H9 (cell line): ENCODE results near the gene DNAJC18. TPM values are rescaled to one million over a fixed set of nuclear protein-coding genes. Genes with fewer than 3 reads are reported as not detected.

Experiments
- DNase-seq: peaks from one replicate; pipeline ENCODE4 v3.0.0-alpha.2; 2017
- H2AFZ ChIP-seq: one replicate; pipeline ENCODE4 v1.6.1; 2013; ENCODE audit warnings: mild to moderate bottlenecking, low read length, control low read depth, moderate library complexity
- H2AK5ac ChIP-seq: 2 replicates; pipeline ENCODE4 v1.6.1; 2013; ENCODE audit warnings: low read length, control low read depth, mixed read lengths; ENCODE audit not compliant: insufficient read length
- H2BK120ac ChIP-seq: one replicate; pipeline ENCODE4 v1.6.1; 2013; ENCODE audit warnings: low read depth, mild to moderate bottlenecking, low read length, control low read depth, inconsistent platforms; ENCODE audit not compliant: poor library complexity, severe bottlenecking
- H2BK12ac ChIP-seq: 2 replicates; pipeline ENCODE4 v1.6.1; 2013; ENCODE audit warnings: low read length, control low read depth, mixed read lengths, low read depth; ENCODE audit not compliant: insufficient read length
- H2BK15ac ChIP-seq: 2 replicates; pipeline ENCODE4 v1.6.1; 2013; ENCODE audit warnings: low read depth, low read length, control low read depth
- H2BK20ac ChIP-seq: one replicate; pipeline ENCODE4 v1.6.1; 2013; ENCODE audit warnings: low read depth, mild to moderate bottlenecking, low read length, control low read depth, inconsistent platforms; ENCODE audit not compliant: poor library complexity, severe bottlenecking
- H2BK5ac ChIP-seq: 2 replicates; pipeline ENCODE4 v1.6.1; 2013; ENCODE audit warnings: low read length, control low read depth, mixed read lengths; ENCODE audit not compliant: insufficient read length
- H3K14ac ChIP-seq: 2 replicates; pipeline ENCODE4 v1.6.1; 2013; ENCODE audit warnings: low read length, control low read depth; ENCODE audit not compliant: insufficient read depth
- H3K18ac ChIP-seq: 2 replicates; pipeline ENCODE4 v1.6.1; 2013; ENCODE audit warnings: low read depth, mild to moderate bottlenecking, mixed read lengths, low read length, control low read depth; ENCODE audit not compliant: insufficient read length
- H3K23ac ChIP-seq: 2 replicates; pipeline ENCODE4 v1.6.1; 2013; ENCODE audit warnings: low read length, control low read depth, mixed read lengths, low read depth; ENCODE audit not compliant: insufficient read length
- H3K23me2 ChIP-seq: 2 replicates; pipeline ENCODE4 v1.6.1; 2013; ENCODE audit warnings: low read depth, mild to moderate bottlenecking, mixed read lengths, low read length, control low read depth; ENCODE audit not compliant: insufficient read length, poor library complexity, severe bottlenecking
- H3K27ac ChIP-seq: 2 replicates; pipeline ENCODE4 v1.5.1; 2013; ENCODE audit warnings: low read length, control low read depth, mixed read lengths, low read depth; ENCODE audit not compliant: insufficient read length
- H3K27me3 ChIP-seq: 2 replicates; pipeline ENCODE4 v1.6.1; 2013; ENCODE audit warnings: low read length, control low read depth, inconsistent platforms; ENCODE audit not compliant: insufficient read depth
- H3K4ac ChIP-seq: 2 replicates; pipeline ENCODE4 v1.6.1; 2013; ENCODE audit warnings: low read depth, mild to moderate bottlenecking, control low read depth, inconsistent platforms, low read length, moderate library complexity
- H3K4me1 ChIP-seq: 2 replicates; pipeline ENCODE4 v1.6.1; 2013; ENCODE audit warnings: low read length, control low read depth, inconsistent platforms; ENCODE audit not compliant: insufficient read depth
- H3K4me2 ChIP-seq: 2 replicates; pipeline ENCODE4 v1.6.1; 2013; ENCODE audit warnings: low read length, control low read depth, mixed read lengths; ENCODE audit not compliant: insufficient read length, insufficient read depth
- H3K56ac ChIP-seq: 2 replicates; pipeline ENCODE4 v1.6.1; 2013; ENCODE audit warnings: low read depth, mild to moderate bottlenecking, mixed read lengths, low read length, control low read depth; ENCODE audit not compliant: insufficient read length
- H3K79me1 ChIP-seq: 2 replicates; pipeline ENCODE4 v1.6.1; 2013; ENCODE audit warnings: low read depth, mild to moderate bottlenecking, moderate library complexity, low read length, control low read depth, inconsistent platforms; ENCODE audit not compliant: insufficient read depth, poor library complexity, severe bottlenecking
- H3K79me2 ChIP-seq: 2 replicates; pipeline ENCODE4 v1.6.1; 2013; ENCODE audit warnings: low read length, control low read depth, inconsistent platforms; ENCODE audit not compliant: insufficient read depth
- H3K9ac ChIP-seq: 2 replicates; pipeline ENCODE4 v1.6.1; 2013; ENCODE audit warnings: low read length, control low read depth, mixed read lengths; ENCODE audit not compliant: insufficient read length; ENCODE audit errors: extremely low read depth
- H3K9me3 ChIP-seq: one replicate; pipeline ENCODE4 v1.6.1; 2013; ENCODE audit warnings: low read depth, low read length, inconsistent platforms; ENCODE audit not compliant: control insufficient read depth
- H3T11ph ChIP-seq: one replicate; pipeline ENCODE4 v1.6.1; 2013; ENCODE audit warnings: mild to moderate bottlenecking, low read length, control low read depth, inconsistent platforms
- H4K20me1 ChIP-seq: one replicate; pipeline ENCODE4 v1.6.1; 2013; ENCODE audit not compliant: control insufficient read depth, insufficient read length, insufficient read depth
- H4K5ac ChIP-seq: 2 replicates; pipeline ENCODE4 v1.6.1; 2013; ENCODE audit warnings: low read depth, mild to moderate bottlenecking, mixed read lengths, low read length, control low read depth; ENCODE audit not compliant: insufficient read length
- H4K8ac ChIP-seq: replicated peaks from 2 replicates; pipeline ENCODE4 v1.6.1; 2013; ENCODE audit warnings: low read length, control low read depth, mixed read lengths, low read depth; ENCODE audit not compliant: insufficient read length
- H4K91ac ChIP-seq: 2 replicates; pipeline ENCODE4 v1.6.1; 2013; ENCODE audit warnings: low read depth, mild to moderate bottlenecking, moderate library complexity, mixed read lengths, low read length, control low read depth; ENCODE audit not compliant: insufficient read length
- H3K27ac Mint-ChIP-seq, 3 experiments: 2 replicates in 2 of 3; 3 replicates in 1 of 3; pipeline ENCODE4 v1.8.0; 2020 to 2021; ENCODE audit warnings: mixed read lengths in 3 of 3, mild to moderate bottlenecking in 1 of 3, moderate library complexity in 1 of 3
- H3K27me3 Mint-ChIP-seq: 2 replicates; pipeline ENCODE4 v1.8.0; 2021; ENCODE audit warnings: low read depth, mild to moderate bottlenecking, moderate library complexity, mixed read lengths
- H3K36me3 Mint-ChIP-seq, 3 experiments: 2 replicates in 2 of 3; 3 replicates in 1 of 3; pipeline ENCODE4 v1.8.0; 2020 to 2021; ENCODE audit warnings: low read depth in 3 of 3, mixed read lengths in 3 of 3; ENCODE audit not compliant: insufficient read depth in 1 of 3
- H3K4me1 Mint-ChIP-seq, 2 experiments: 2 replicates each; pipeline ENCODE4 v1.8.0; 2020; ENCODE audit warnings: mixed read lengths in 2 of 2
- H3K4me3 Mint-ChIP-seq, 2 experiments: 2 replicates in 1 of 2; 3 replicates in 1 of 2; pipeline ENCODE4 v1.8.0; 2020 to 2021; ENCODE audit warnings: mild to moderate bottlenecking in 2 of 2, mixed read lengths in 2 of 2, moderate library complexity in 1 of 2
- H3K9me3 Mint-ChIP-seq, 2 experiments: 2 replicates in 1 of 2; 3 replicates in 1 of 2; pipeline ENCODE4 v1.8.0; 2020; ENCODE audit warnings: mild to moderate bottlenecking in 2 of 2, mixed read lengths in 2 of 2, moderate library complexity in 1 of 2
- CTCF ChIP-seq: fragments of 200-600 bp; sonication (generic); conservative IDR thresholded peaks from 3 replicates; pipeline ENCODE4 v1.8.0; 2021; ENCODE audit warnings: antibody characterized with exemption, mild to moderate bottlenecking
- WGBS: extraction: QIAGEN DNeasy Blood & Tissue Kit; methylation state at CpG from one replicate; pipeline ENCODE4 v1.1.7; 2013; ENCODE audit warnings: missing lambda C conversion rate, low lambda C conversion rate, mixed read lengths; ENCODE audit not compliant: insufficient read length; ENCODE audit errors: extremely low coverage; 5-methylcytosine and 5-hydroxymethylcytosine counted together
- total RNA-seq: library from RNA; stranded (reverse); gene quantifications from 2 replicates; pipeline ENCODE4 v1.2.1, GENCODE V29; 2021

The DNAJC18 gene
- total RNA-seq, 1 experiment from 2014 or later: 26.5 TPM

- Histone ChIP-seq H3K79me2 (no peaks in the 10 kb centered on the region), H2BK5ac (no peak overlapping the region), H2AK5ac (no peak overlapping the region), H3K14ac (no peak overlapping the region), H2AFZ (no peak overlapping the region), H2BK15ac (no peak overlapping the region), H3K27ac (no peak overlapping the region), H3K9me3 (no peaks in the 10 kb centered on the region), H3K4me2 (no peak overlapping the region), H3K79me1 (no peaks in the 10 kb centered on the region), H4K91ac (no peak overlapping the region), H3K23me2 (no peaks in the 10 kb centered on the region), H3K4ac (no peak overlapping the region), H3K23ac (no peak overlapping the region), H3K4me1 (no peaks in the 10 kb centered on the region), H3K27me3 (no peaks in the 10 kb centered on the region), H3T11ph (no peak overlapping the region), H4K8ac (no peak overlapping the region), H3K9ac (no peak overlapping the region), H4K5ac (no peak overlapping the region), H2BK12ac (no peak overlapping the region), H2BK120ac (no peak overlapping the region), H2BK20ac (no peak overlapping the region), H3K56ac (no peak overlapping the region), H3K18ac (no peak overlapping the region), H4K20me1 (no peaks in the 10 kb centered on the region)
- WGBS: no CpG with 5 or more reads among the region's 8 CpGs
- Mint-ChIP-seq H3K4me3 (no peak overlapping the region), H3K27ac (no peak overlapping the region), H3K9me3 (no peaks in the 10 kb centered on the region), H3K27me3 (no peaks in the 10 kb centered on the region), H3K36me3 (peaks cover 5 to 61% (median 45%) of the 10 kb centered on the region in 3 experiments), H3K4me1 (peaks cover 0 to 4% of the 10 kb centered on the region in 2 experiments; a peak in 1 of 4 replicates)
- no peak for DNase-seq
- no peak for TF ChIP-seq CTCF
These were observed 13.0 kb downstream of the DNAJC18 start for GRCh38 chr5:139426203-139426885.
